ENCODE data around the gene ANKRD1. TPM values are rescaled to one million over a fixed set of nuclear protein-coding genes. Genes with fewer than 3 reads are reported as not detected.

The ANKRD1 gene
- total and polyA plus RNA-seq, 2 of the 8 experiments (the other 6 are each of a cell fraction or from before 2014, with no cell fraction given): 0.03 TPM; not detected in 1

- no peak for TF ChIP-seq BACH1 (IDR thresholded peaks at IDR 0.05; ENCODE audit: low read length)
- no peak for TF ChIP-seq EGR1 (IDR thresholded peaks at IDR 0.05; ENCODE audit: borderline replicate concordance, low read depth, low read length)
- TF ChIP-seq PHF8 (conservative IDR thresholded peaks at IDR 0.05; ENCODE audit: low read depth, low read length): no peak
- no peak for TF ChIP-seq FOSL1 (IDR thresholded peaks at IDR 0.05; ENCODE audit: insufficient read depth, low read depth, low read length)
- no peak for TF ChIP-seq CHD2 (IDR thresholded peaks at IDR 0.05; ENCODE audit: low read length)
These were observed 24.7 kb upstream of the ANKRD1 start (continued) for GRCh38 chr10:90945491-90946070.
